DOHH2 (cell line): ENCODE data around the gene BBC3.

Experiments used
- CTCF ChIP-seq: fragments of 200-600 bp; sonication (generic); IDR thresholded peaks from one replicate; pipeline ENCODE4 v1.5.1; 2014; ENCODE audit warnings: antibody characterized with exemption, mild to moderate bottlenecking, low read depth, low read length; ENCODE audit not compliant: poor library complexity, severe bottlenecking
- EZH2phosphoT487 ChIP-seq: fragments of 200-600 bp; sonication (generic); IDR thresholded peaks from 2 replicates; pipeline ENCODE4 v1.6.1; 2017; ENCODE audit warnings: borderline replicate concordance, mild to moderate bottlenecking, antibody characterized with exemption, low read length, moderate library complexity, mixed read lengths

- no peak for TF ChIP-seq CTCF
- no peak for TF ChIP-seq EZH2phosphoT487
These were observed 44.9 kb upstream of the BBC3 start for GRCh38 chr19:47275791-47276461.
